ENCODE data around the gene USP3. TPM values are rescaled to one million over a fixed set of nuclear protein-coding genes. Genes with fewer than 3 reads are reported as not detected.
A peak's percentile ranks its signal among the peaks of the same experiment; 100 is the strongest.

Gene USP3
- total and polyA plus RNA-seq, 5 donors from 2014 or later = 49.5 to 223 (median 55.7) TPM

- H3K27me3 Mint-ChIP-seq = no peaks in the 10 kb centered on the region
- Histone ChIP-seq H3K36me3 (ENCODE audit: control insufficient read depth, insufficient read depth, low read length) (peaks cover 16% of the 10 kb centered on the region), H3K27ac (ENCODE audit: insufficient read depth, low read length, poor library complexity, severe bottlenecking) (no peak overlapping the region), H3K27me3 (ENCODE audit: control insufficient read depth, insufficient read depth, low read length) (no peaks in the 10 kb centered on the region), H3K9me3 (ENCODE audit: control insufficient read depth in 2 of 2, low read length in 2 of 2) (no peaks in the 10 kb centered on the region), H3K4me1 (ENCODE audit: control insufficient read depth, insufficient read depth, low read length, poor library complexity, severe bottlenecking) (peaks cover 44% of the 10 kb centered on the region), H3K4me3 (ENCODE audit: low read depth, low read length) (no peak overlapping the region)
- peaks cover 16% of the 10 kb centered on the region for H3K36me3 Mint-ChIP-seq
- ATAC-seq (ENCODE audit: low read depth in 2 of 2) = no peak
- H3K4me3 Mint-ChIP-seq = peak overlapping the region in 2 of 4 donors; percentile 33 to 72
- peaks cover 17 to 66% (median 30%) of the 10 kb centered on the region in 4 donors for H3K4me1 Mint-ChIP-seq
- H3K9me3 Mint-ChIP-seq = no peaks in the 10 kb centered on the region
- no peak for DNase-seq
- peak overlapping the region in 2 of 3 donors; percentile 56 to 89 for H3K27ac Mint-ChIP-seq
Observed at GRCh38 chr15:63604281-63604680, 99.9 kb downstream of the USP3 start.

GRCh38 chr15:63605036-63605435 is 100.6 kb downstream of the USP3 start:
- no peaks in the 10 kb centered on the region for H3K27me3 ChIP-seq (ENCODE audit: control insufficient read depth, insufficient read depth, low read length)
- no peak for ATAC-seq (ENCODE audit: low read depth in 2 of 2)
- no peak overlapping the region for H3K4me3 ChIP-seq (ENCODE audit: low read depth, low read length)
- peaks cover 19 to 60% (median 32%) of the 10 kb centered on the region in 4 donors for H3K4me1 Mint-ChIP-seq
- H3K36me3 ChIP-seq (ENCODE audit: control insufficient read depth, insufficient read depth, low read length) = peaks cover 19% of the 10 kb centered on the region
- peak overlapping the region; percentile 66 for H3K27ac ChIP-seq (ENCODE audit: insufficient read depth, low read length, poor library complexity, severe bottlenecking)
- H3K9me3 Mint-ChIP-seq = no peaks in the 10 kb centered on the region
- no peaks in the 10 kb centered on the region for H3K9me3 ChIP-seq (ENCODE audit: control insufficient read depth in 2 of 2, low read length in 2 of 2)
- DNase-seq = no peak
- H3K27me3 Mint-ChIP-seq = no peaks in the 10 kb centered on the region
- peak overlapping the region; percentile 84 to 89 (median 89) for H3K27ac Mint-ChIP-seq
- H3K36me3 Mint-ChIP-seq = peaks cover 17% of the 10 kb centered on the region
- peak overlapping the region in 3 of 4 donors; percentile 17 to 76 (median 33) for H3K4me3 Mint-ChIP-seq
- H3K4me1 ChIP-seq (ENCODE audit: control insufficient read depth, insufficient read depth, low read length, poor library complexity, severe bottlenecking) = peaks cover 39% of the 10 kb centered on the region

GRCh38 chr15:63605816-63606215 is 101.4 kb downstream of the USP3 start:
- H3K27me3 Mint-ChIP-seq = no peaks in the 10 kb centered on the region
- no peaks in the 10 kb centered on the region for H3K27me3 ChIP-seq (ENCODE audit: control insufficient read depth, insufficient read depth, low read length)
- H3K4me1 ChIP-seq (ENCODE audit: control insufficient read depth, insufficient read depth, low read length, poor library complexity, severe bottlenecking) = peaks cover 42% of the 10 kb centered on the region
- H3K36me3 ChIP-seq (ENCODE audit: control insufficient read depth, insufficient read depth, low read length) = peaks cover 19% of the 10 kb centered on the region
- peak overlapping the region; percentile 37 to 75 (median 54) for H3K4me3 Mint-ChIP-seq
- H3K27ac ChIP-seq (ENCODE audit: insufficient read depth, low read length, poor library complexity, severe bottlenecking) = peak overlapping the region; percentile 66
- no peaks in the 10 kb centered on the region for H3K9me3 Mint-ChIP-seq
- H3K27ac Mint-ChIP-seq = peak overlapping the region; percentile 76 to 91 (median 89)
- DNase-seq (peak; percentile 20 to 88 (median 42)), ATAC-seq (ENCODE audit: low read depth in 2 of 2) (peak; percentile 77 to 78)
- peaks cover 23 to 64% (median 39%) of the 10 kb centered on the region in 4 donors for H3K4me1 Mint-ChIP-seq
- H3K4me3 ChIP-seq (ENCODE audit: low read depth, low read length) = peak overlapping the region; percentile 50
- H3K9me3 ChIP-seq (ENCODE audit: control insufficient read depth in 2 of 2, low read length in 2 of 2) = no peaks in the 10 kb centered on the region
- H3K36me3 Mint-ChIP-seq = peaks cover 23% of the 10 kb centered on the region

- Histone ChIP-seq H3K27me3 (ENCODE audit: control insufficient read depth, insufficient read depth, low read length) (no peaks in the 10 kb centered on the region), H3K4me1 (ENCODE audit: control insufficient read depth, insufficient read depth, low read length, poor library complexity, severe bottlenecking) (peaks cover 43% of the 10 kb centered on the region), H3K36me3 (ENCODE audit: control insufficient read depth, insufficient read depth, low read length) (peaks cover 19% of the 10 kb centered on the region), H3K27ac (ENCODE audit: insufficient read depth, low read length, poor library complexity, severe bottlenecking) (peak overlapping the region; percentile 66), H3K4me3 (ENCODE audit: low read depth, low read length) (peak overlapping the region; percentile 50), H3K9me3 (ENCODE audit: control insufficient read depth in 2 of 2, low read length in 2 of 2) (no peaks in the 10 kb centered on the region)
- Mint-ChIP-seq H3K36me3 (peaks cover 27% of the 10 kb centered on the region), H3K4me1 (peaks cover 23 to 67% (median 43%) of the 10 kb centered on the region in 4 donors), H3K27me3 (no peaks in the 10 kb centered on the region), H3K4me3 (peak overlapping the region in 3 of 4 donors; percentile 37 to 64 (median 43)), H3K9me3 (no peaks in the 10 kb centered on the region), H3K27ac (peak overlapping the region; percentile 76 to 91 (median 89))
- no peak for DNase-seq
- ATAC-seq (ENCODE audit: low read depth in 2 of 2) = no peak
Observed at GRCh38 chr15:63606308-63606707, 101.9 kb downstream of the USP3 start.

- no peak for DNase-seq
- no peak overlapping the region for H3K4me3 ChIP-seq (ENCODE audit: low read depth, low read length)
- Mint-ChIP-seq H3K27ac (peak overlapping the region in 1 of 3 donors; percentile 46), H3K9me3 (no peaks in the 10 kb centered on the region), H3K36me3 (peaks cover 44% of the 10 kb centered on the region), H3K27me3 (no peaks in the 10 kb centered on the region), H3K4me1 (peaks cover 11 to 61% (median 35%) of the 10 kb centered on the region in 4 donors), H3K4me3 (no peak overlapping the region)
- peaks cover 34% of the 10 kb centered on the region for H3K4me1 ChIP-seq (ENCODE audit: control insufficient read depth, insufficient read depth, low read length, poor library complexity, severe bottlenecking)
- ATAC-seq (ENCODE audit: low read depth in 2 of 2) = no peak
- H3K27ac ChIP-seq (ENCODE audit: insufficient read depth, low read length, poor library complexity, severe bottlenecking) = no peak overlapping the region
- no peaks in the 10 kb centered on the region for H3K9me3 ChIP-seq (ENCODE audit: control insufficient read depth in 2 of 2, low read length in 2 of 2)
- no peaks in the 10 kb centered on the region for H3K27me3 ChIP-seq (ENCODE audit: control insufficient read depth, insufficient read depth, low read length)
- H3K36me3 ChIP-seq (ENCODE audit: control insufficient read depth, insufficient read depth, low read length) = peaks cover 35% of the 10 kb centered on the region
Observed at GRCh38 chr15:63608989-63609388, 104.6 kb downstream of the USP3 start.

- Mint-ChIP-seq H3K27ac (no peak overlapping the region), H3K4me1 (peaks cover 11 to 57% (median 33%) of the 10 kb centered on the region in 4 donors), H3K27me3 (no peaks in the 10 kb centered on the region), H3K36me3 (peaks cover 48% of the 10 kb centered on the region), H3K4me3 (no peak overlapping the region), H3K9me3 (no peaks in the 10 kb centered on the region)
- Histone ChIP-seq H3K27ac (ENCODE audit: insufficient read depth, low read length, poor library complexity, severe bottlenecking) (no peak overlapping the region), H3K9me3 (ENCODE audit: control insufficient read depth in 2 of 2, low read length in 2 of 2) (no peaks in the 10 kb centered on the region), H3K4me1 (ENCODE audit: control insufficient read depth, insufficient read depth, low read length, poor library complexity, severe bottlenecking) (peaks cover 34% of the 10 kb centered on the region), H3K4me3 (ENCODE audit: low read depth, low read length) (no peak overlapping the region), H3K36me3 (ENCODE audit: control insufficient read depth, insufficient read depth, low read length) (peaks cover 40% of the 10 kb centered on the region), H3K27me3 (ENCODE audit: control insufficient read depth, insufficient read depth, low read length) (no peaks in the 10 kb centered on the region)
- ATAC-seq (ENCODE audit: low read depth in 2 of 2) (no peak), DNase-seq (no peak)
Observed at GRCh38 chr15:63609448-63609847, 105.1 kb downstream of the USP3 start.

GRCh38 chr15:63610209-63610841 is 105.9 kb downstream of the USP3 start:
- Mint-ChIP-seq H3K4me3 (peak overlapping the region in 3 of 4 donors; percentile 8 to 51 (median 46)), H3K27me3 (no peaks in the 10 kb centered on the region), H3K27ac (peak overlapping the region; percentile 78 to 95 (median 94)), H3K9me3 (no peaks in the 10 kb centered on the region), H3K4me1 (peaks cover 11 to 49% (median 31%) of the 10 kb centered on the region in 4 donors), H3K36me3 (peaks cover 55% of the 10 kb centered on the region)
- Histone ChIP-seq H3K36me3 (ENCODE audit: control insufficient read depth, insufficient read depth, low read length) (peaks cover 49% of the 10 kb centered on the region), H3K27ac (ENCODE audit: insufficient read depth, low read length, poor library complexity, severe bottlenecking) (peak overlapping the region; percentile 44), H3K27me3 (ENCODE audit: control insufficient read depth, insufficient read depth, low read length) (no peaks in the 10 kb centered on the region), H3K4me1 (ENCODE audit: control insufficient read depth, insufficient read depth, low read length, poor library complexity, severe bottlenecking) (peaks cover 31% of the 10 kb centered on the region), H3K4me3 (ENCODE audit: low read depth, low read length) (no peak overlapping the region), H3K9me3 (ENCODE audit: control insufficient read depth in 2 of 2, low read length in 2 of 2) (no peaks in the 10 kb centered on the region)
- peak; percentile 82 to 84 for ATAC-seq (ENCODE audit: low read depth in 2 of 2)
- DNase-seq = peak; percentile 49 to 91 (median 75)

GRCh38 chr15:63611177-63611576 is 106.8 kb downstream of the USP3 start:
- Mint-ChIP-seq H3K4me1 (peaks cover 6 to 41% (median 24%) of the 10 kb centered on the region in 4 donors), H3K9me3 (no peaks in the 10 kb centered on the region), H3K4me3 (no peak overlapping the region), H3K27me3 (no peaks in the 10 kb centered on the region), H3K36me3 (peaks cover 62% of the 10 kb centered on the region), H3K27ac (peak overlapping the region; percentile 78 to 95 (median 94))
- Histone ChIP-seq H3K27ac (ENCODE audit: insufficient read depth, low read length, poor library complexity, severe bottlenecking) (peak overlapping the region; percentile 44), H3K27me3 (ENCODE audit: control insufficient read depth, insufficient read depth, low read length) (no peaks in the 10 kb centered on the region), H3K9me3 (ENCODE audit: control insufficient read depth in 2 of 2, low read length in 2 of 2) (no peaks in the 10 kb centered on the region), H3K4me1 (ENCODE audit: control insufficient read depth, insufficient read depth, low read length, poor library complexity, severe bottlenecking) (peaks cover 22% of the 10 kb centered on the region), H3K36me3 (ENCODE audit: control insufficient read depth, insufficient read depth, low read length) (peaks cover 57% of the 10 kb centered on the region), H3K4me3 (ENCODE audit: low read depth, low read length) (no peak overlapping the region)
- no peak for DNase-seq
- ATAC-seq (ENCODE audit: low read depth in 2 of 2) = no peak
